Activated naive CD8-positive, alpha-beta T cell treated with anti-CD3 and anti-CD28 coated beads, Interleukin-2, amount 10 ng/mL, durations not matched to agents 7 days and 5 days (primary cell): ENCODE results near the gene UGP2. TPM values are rescaled to one million over a fixed set of nuclear protein-coding genes. Genes with fewer than 3 reads are reported as not detected.

Experiments
- ATAC-seq: fragments of 150-1000 bp; cut with Tn5 transposase; one replicate; pipeline ENCODE4 v1.10.0; 2021; ENCODE audit warnings: low read depth, moderate library complexity
- POLR2A ChIA-PET: fragments of 350-600 bp; sonication (Branson Sonifier 250); formaldehyde crosslinking; loops from one replicate; lab custom pipeline; 2021; ENCODE audit warnings: antibody characterized with exemption; lab: Charles Lee
- DNase-seq: peaks from one replicate; pipeline ENCODE4 v3.0.0; 2021
- H3K27ac Mint-ChIP-seq: one replicate; pipeline ENCODE4 v1.8.0; 2022; ENCODE audit warnings: mild to moderate bottlenecking, mixed read lengths
- H3K27me3 Mint-ChIP-seq: one replicate; pipeline ENCODE4 v1.8.0; 2022; ENCODE audit warnings: mild to moderate bottlenecking, moderate library complexity, mixed read lengths
- H3K36me3 Mint-ChIP-seq: one replicate; pipeline ENCODE4 v1.8.0; 2021; ENCODE audit warnings: mild to moderate bottlenecking, mixed read lengths
- H3K4me1 Mint-ChIP-seq: one replicate; pipeline ENCODE4 v1.8.0; 2021; ENCODE audit warnings: mixed read lengths
- H3K4me3 Mint-ChIP-seq: one replicate; pipeline ENCODE4 v1.8.0; 2022; ENCODE audit warnings: mild to moderate bottlenecking, moderate library complexity, mixed read lengths
- H3K9me3 Mint-ChIP-seq: one replicate; pipeline ENCODE4 v1.8.0; 2021; ENCODE audit warnings: mixed read lengths
- total RNA-seq, 2 experiments: library from RNA; stranded (reverse); gene quantifications; one replicate each; pipeline ENCODE4 v1.2.3, GENCODE V29; 2021

Gene UGP2
- total RNA-seq, 2 experiments from 2014 or later = 127 to 139 TPM

DNA sequence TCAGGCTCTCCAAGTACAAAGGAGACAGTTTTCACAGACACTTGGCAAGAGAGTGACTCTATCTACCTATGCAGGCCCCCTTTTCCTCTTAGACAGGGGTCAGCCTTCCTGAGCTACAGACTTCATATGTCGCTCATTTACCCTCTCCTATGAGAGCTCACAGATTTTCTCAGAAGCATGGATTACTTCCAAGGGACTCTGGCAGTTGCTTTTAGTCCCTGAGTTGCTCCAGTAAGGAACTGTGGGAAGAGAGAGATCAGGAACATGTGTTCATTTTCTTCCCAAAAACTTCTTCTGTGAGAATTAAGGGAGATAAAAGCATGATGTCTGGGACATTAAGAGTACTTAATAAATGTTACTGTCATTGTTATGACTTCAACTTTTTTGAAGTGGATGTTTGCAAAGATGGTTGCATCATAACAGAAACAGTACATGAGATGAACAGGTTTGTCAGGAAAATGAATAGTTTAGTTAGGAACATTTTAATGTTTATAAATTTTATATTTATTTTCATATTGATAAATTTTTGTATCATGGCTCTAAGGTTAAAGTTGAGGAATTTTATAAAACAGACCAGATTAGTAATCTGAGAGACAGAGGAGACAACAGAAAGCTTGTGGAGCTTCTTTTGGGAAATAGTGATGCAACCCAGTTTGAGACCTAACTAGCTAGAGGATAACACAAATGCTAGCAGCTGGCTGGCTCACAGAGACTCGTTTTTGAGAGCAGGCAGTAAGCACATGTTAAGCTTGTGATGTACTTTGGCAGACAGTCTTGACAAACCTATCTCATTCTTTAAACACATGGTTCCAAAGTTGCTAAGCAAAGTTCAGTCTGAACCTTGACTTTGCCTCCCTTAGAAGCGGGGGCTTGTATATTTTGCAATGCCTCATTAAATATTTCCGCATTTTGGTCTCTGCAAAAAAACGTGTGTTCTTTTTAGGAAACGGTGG lies 21.7 kb upstream of the UGP2 start:
- DNase-seq (no peak), ATAC-seq (no peak)
- no peak overlapping the region for H3K4me3 Mint-ChIP-seq
- POLR2A ChIA-PET = interaction anchor here (0.8 kb wide), 1 partner anchor 21 kb away, joined by 3 read pairs; the partner anchor contains the start of gene UGP2
- peaks cover 2% of the 10 kb centered on the region for H3K27me3 Mint-ChIP-seq
- no peak overlapping the region for H3K27ac Mint-ChIP-seq
- H3K4me1 Mint-ChIP-seq = peaks cover 4% of the 10 kb centered on the region
- no peaks in the 10 kb centered on the region for H3K9me3 Mint-ChIP-seq
- peaks cover 4% of the 10 kb centered on the region for H3K36me3 Mint-ChIP-seq

- POLR2A ChIA-PET = no interaction called here
Observed at GRCh38 chr2:63820969-63821368, 20.7 kb upstream of the UGP2 start.

GRCh38 chr2:63821396-63821795 lies 20.3 kb upstream of the UGP2 start:
- Mint-ChIP-seq H3K36me3 (peaks cover 4% of the 10 kb centered on the region), H3K9me3 (no peaks in the 10 kb centered on the region), H3K4me1 (peaks cover 4% of the 10 kb centered on the region), H3K27me3 (peaks cover 2% of the 10 kb centered on the region), H3K4me3 (no peak overlapping the region), H3K27ac (no peak overlapping the region)
- POLR2A ChIA-PET = no interaction called here
- no peak for ATAC-seq
- DNase-seq = no peak

More at GRCh38 chr2:63820969-63821368, 20.7 kb upstream of the UGP2 start:
- Mint-ChIP-seq H3K27ac (no peak overlapping the region), H3K36me3 (peaks cover 4% of the 10 kb centered on the region), H3K27me3 (peaks cover 2% of the 10 kb centered on the region), H3K4me3 (no peak overlapping the region), H3K4me1 (peaks cover 4% of the 10 kb centered on the region), H3K9me3 (no peaks in the 10 kb centered on the region)
- DNase-seq (no peak), ATAC-seq (no peak)

GRCh38 chr2:63822478-63822877 lies 19.2 kb upstream of the UGP2 start:
- DNase-seq = no peak
- POLR2A ChIA-PET = interaction anchor here (0.6 kb wide), 1 partner anchor 234 kb away, joined by 3 read pairs; the partner anchor contains the start of gene WDPCP
- peaks cover 4% of the 10 kb centered on the region for H3K4me1 Mint-ChIP-seq
- H3K27ac Mint-ChIP-seq = no peak overlapping the region
- no peaks in the 10 kb centered on the region for H3K9me3 Mint-ChIP-seq
- H3K4me3 Mint-ChIP-seq = no peak overlapping the region
- peaks cover 4% of the 10 kb centered on the region for H3K36me3 Mint-ChIP-seq
- ATAC-seq = no peak
- peaks cover 4% of the 10 kb centered on the region for H3K27me3 Mint-ChIP-seq

DNA sequence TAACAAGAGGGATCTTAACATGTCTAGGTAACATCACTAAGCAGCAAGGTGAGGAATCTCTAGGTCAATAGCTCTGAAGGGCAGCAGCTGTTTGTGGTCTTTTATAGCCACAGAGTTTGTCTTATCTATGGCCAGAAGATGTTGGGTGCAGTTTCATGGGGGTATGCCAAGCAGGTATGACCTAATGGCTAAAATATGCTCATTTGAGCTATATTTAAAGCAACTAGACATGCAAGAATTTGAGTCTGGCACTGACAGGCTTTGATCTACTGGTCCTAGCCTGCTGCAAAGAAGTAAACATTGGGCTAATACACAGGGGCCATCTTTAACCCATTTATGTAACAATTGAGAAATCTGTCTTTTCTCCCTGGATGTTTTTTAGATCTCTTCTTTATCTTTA lies 13.9 kb upstream of the UGP2 start:
- no peak overlapping the region for H3K27ac Mint-ChIP-seq

GRCh38 chr2:63831176-63831575 lies 10.5 kb upstream of the UGP2 start:
- Mint-ChIP-seq H3K4me3 (no peak overlapping the region), H3K36me3 (peaks cover 2% of the 10 kb centered on the region), H3K27ac (no peak overlapping the region), H3K4me1 (peaks cover 2% of the 10 kb centered on the region), H3K27me3 (peaks cover 7% of the 10 kb centered on the region), H3K9me3 (no peaks in the 10 kb centered on the region)
- ATAC-seq (no peak), DNase-seq (no peak)
- POLR2A ChIA-PET = no interaction called here

More for the DNA sequence above, 13.9 kb upstream of the UGP2 start:
- no peaks in the 10 kb centered on the region for H3K4me1 Mint-ChIP-seq
- peaks cover 7% of the 10 kb centered on the region for H3K27me3 Mint-ChIP-seq
- H3K9me3 Mint-ChIP-seq = no peaks in the 10 kb centered on the region
- no peak overlapping the region for H3K4me3 Mint-ChIP-seq
- POLR2A ChIA-PET = interaction anchor here (0.6 kb wide), 1 partner anchor 14 kb away, joined by 6 read pairs; the partner anchor contains the start of gene UGP2
- DNase-seq = no peak
- no peak for ATAC-seq
- H3K36me3 Mint-ChIP-seq = peaks cover 2% of the 10 kb centered on the region

GRCh38 chr2:63834401-63834800 lies 7.3 kb upstream of the UGP2 start:
- POLR2A ChIA-PET = interaction anchor here (1.1 kb wide), 1 partner anchor 27 kb away, joined by 3 read pairs; no protein-coding TSS in a partner anchor
- DNase-seq (no peak), ATAC-seq (no peak)
- Mint-ChIP-seq H3K4me1 (peaks cover 2% of the 10 kb centered on the region), H3K4me3 (no peak overlapping the region), H3K27ac (no peak overlapping the region), H3K27me3 (peaks cover 2% of the 10 kb centered on the region), H3K36me3 (peaks cover 2% of the 10 kb centered on the region), H3K9me3 (no peaks in the 10 kb centered on the region)

- DNase-seq (no peak), ATAC-seq (no peak)
- H3K27me3 Mint-ChIP-seq = peaks cover 2% of the 10 kb centered on the region
- peaks cover 2% of the 10 kb centered on the region for H3K36me3 Mint-ChIP-seq
- H3K9me3 Mint-ChIP-seq = no peaks in the 10 kb centered on the region
- H3K27ac Mint-ChIP-seq = no peak overlapping the region
- POLR2A ChIA-PET = no interaction called here
- peaks cover 8% of the 10 kb centered on the region for H3K4me1 Mint-ChIP-seq
- no peak overlapping the region for H3K4me3 Mint-ChIP-seq
Observed at GRCh38 chr2:63837036-63837594, 4.6 kb upstream of the UGP2 start.

DNA sequence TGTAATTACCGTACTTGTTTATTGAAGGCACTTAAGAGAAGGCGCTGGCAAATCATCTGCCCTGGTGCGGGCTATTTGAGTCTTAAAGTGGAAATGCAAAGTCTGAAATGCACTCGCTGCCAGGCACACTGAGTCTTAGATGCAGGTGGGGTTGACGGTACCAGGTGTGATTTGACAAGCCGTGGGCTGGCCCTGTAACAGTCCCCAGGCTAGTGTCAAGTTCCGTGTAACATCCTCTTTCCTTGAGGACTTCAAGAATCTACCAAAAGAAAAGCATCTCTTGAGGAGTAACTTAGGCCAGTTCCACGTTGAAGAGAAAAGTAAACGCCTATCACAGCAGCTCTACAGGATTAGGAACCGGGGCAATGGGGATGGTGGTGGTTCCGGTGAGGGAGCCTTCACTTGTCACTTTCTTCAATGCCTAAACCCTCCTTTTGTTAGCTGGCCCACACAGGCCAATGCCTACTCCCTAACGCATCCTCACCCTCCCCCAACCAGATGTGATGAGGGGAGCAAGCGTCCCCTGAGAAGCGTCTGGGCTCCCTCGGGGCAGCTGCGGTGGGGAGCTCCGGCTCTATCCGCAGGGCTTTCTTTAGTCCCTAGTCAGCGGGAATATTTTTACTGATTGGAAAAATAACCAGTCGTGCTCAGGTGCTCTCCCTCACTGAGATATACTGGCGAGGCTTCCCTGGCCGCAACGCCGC lies 1.5 kb upstream of the UGP2 start:
- H3K27ac Mint-ChIP-seq = peak overlapping the region; percentile 98
- no peaks in the 10 kb centered on the region for H3K9me3 Mint-ChIP-seq
- peaks cover 27% of the 10 kb centered on the region for H3K36me3 Mint-ChIP-seq
- DNase-seq = no peak
- H3K27me3 Mint-ChIP-seq = peaks cover 2% of the 10 kb centered on the region
- peak overlapping the region; percentile 95 for H3K4me3 Mint-ChIP-seq
- POLR2A ChIA-PET = interaction anchor here (0.8 to 7.6 kb wide), 11 partner anchors 15 to 1644 kb away, joined by 3 to 286 read pairs (median 4); partner anchors contain the start of genes AFTPH, B3GNT2, MDH1 and RAB1A
- H3K4me1 Mint-ChIP-seq = peaks cover 26% of the 10 kb centered on the region
- ATAC-seq = peak; percentile 14

DNA sequence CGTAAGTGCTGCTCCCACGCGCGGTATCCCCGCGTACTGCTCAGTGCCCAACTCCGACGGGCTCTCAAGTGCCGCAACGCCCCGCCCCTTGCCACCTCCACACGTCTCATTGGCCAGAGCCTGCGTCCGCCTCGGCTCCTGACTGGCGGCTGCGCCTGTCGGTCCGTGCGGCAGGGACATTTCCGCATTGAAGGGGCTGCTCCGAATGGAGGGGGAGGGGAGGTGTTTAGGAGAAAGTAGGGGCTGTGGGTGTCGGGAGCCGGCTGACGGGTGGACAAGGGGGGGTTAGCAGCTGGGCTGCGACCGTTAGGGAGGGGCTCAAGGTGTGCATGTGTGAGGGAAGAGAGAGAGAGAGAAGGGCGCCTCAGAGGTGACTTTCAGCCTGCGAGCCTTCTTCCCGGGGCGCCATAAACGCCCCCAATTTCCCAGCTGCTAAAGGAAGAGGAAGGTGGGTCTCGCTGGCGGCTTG lies 877 bp upstream of the UGP2 start:
- POLR2A ChIA-PET = interaction anchor here (0.6 to 7.6 kb wide), 17 partner anchors 14 to 1645 kb away, joined by 3 to 286 read pairs (median 4); partner anchors contain the start of genes AFTPH, B3GNT2, MDH1 and RAB1A
- no peaks in the 10 kb centered on the region for H3K9me3 Mint-ChIP-seq
- peaks cover 33% of the 10 kb centered on the region for H3K36me3 Mint-ChIP-seq
- H3K4me1 Mint-ChIP-seq = peaks cover 32% of the 10 kb centered on the region
- peak; percentile 90 for ATAC-seq
- peak overlapping the region; percentile 98 for H3K27ac Mint-ChIP-seq
- peak overlapping the region; percentile 95 for H3K4me3 Mint-ChIP-seq
- H3K27me3 Mint-ChIP-seq = peaks cover 2% of the 10 kb centered on the region
- peak; percentile 97 for DNase-seq

DNA sequence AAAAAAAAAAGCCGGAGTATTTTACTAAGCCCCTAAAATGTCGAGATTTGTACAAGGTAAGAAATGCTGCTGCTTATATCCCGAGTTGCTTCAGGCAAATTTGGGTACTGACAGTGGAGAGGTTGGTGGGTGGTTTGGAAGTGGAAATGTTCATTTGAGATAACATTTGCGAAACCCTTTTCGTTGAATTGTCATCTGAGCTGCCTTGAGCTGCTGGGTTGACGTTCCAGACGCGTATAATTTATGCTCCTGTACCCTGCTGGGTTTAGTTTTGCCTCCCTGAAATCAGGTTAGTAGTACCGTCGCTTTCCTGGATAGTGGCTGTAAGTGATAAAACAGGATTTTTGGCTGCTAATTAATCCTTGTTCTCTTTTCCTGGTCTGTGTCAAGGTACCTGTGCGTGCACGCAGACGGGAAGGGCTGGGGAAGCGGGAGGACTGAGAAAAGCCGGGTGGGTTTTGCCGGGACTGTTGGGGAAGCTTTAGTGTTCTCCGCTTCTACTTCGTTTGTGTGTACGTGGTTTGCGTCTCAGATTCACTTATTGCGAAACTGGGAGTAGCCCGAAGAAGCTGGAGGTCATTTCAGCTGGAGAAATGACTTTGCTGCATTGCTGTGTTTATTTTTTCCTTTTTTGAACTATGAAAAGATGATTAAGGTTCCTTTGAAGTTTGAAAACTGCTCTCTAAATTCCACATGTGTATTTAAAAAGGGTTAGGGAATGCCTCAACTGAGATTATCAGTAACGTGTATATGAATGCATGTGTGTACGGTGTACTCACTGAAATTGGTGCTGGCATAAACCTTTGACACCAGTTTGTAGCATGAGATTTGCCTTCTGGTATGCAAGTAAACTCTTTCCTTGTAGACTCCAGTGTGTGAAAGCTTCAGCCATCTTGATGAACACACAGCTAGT lies 709 bp downstream of the UGP2 start:
- no peak for ATAC-seq
- DNase-seq = peak; percentile 37
- peaks cover 37% of the 10 kb centered on the region for H3K4me1 Mint-ChIP-seq
- H3K9me3 Mint-ChIP-seq = peaks cover 6% of the 10 kb centered on the region
- peak overlapping the region; percentile 95 for H3K4me3 Mint-ChIP-seq
- POLR2A ChIA-PET = interaction anchor here (0.6 to 7.6 kb wide), 14 partner anchors 13 to 682 kb away, joined by 3 to 286 read pairs (median 4); partner anchors contain the start of genes AFTPH, MDH1, VPS54 and WDPCP
- peaks cover 47% of the 10 kb centered on the region for H3K36me3 Mint-ChIP-seq
- peaks cover 2% of the 10 kb centered on the region for H3K27me3 Mint-ChIP-seq
- peak overlapping the region; percentile 98 for H3K27ac Mint-ChIP-seq

- H3K9me3 Mint-ChIP-seq = peaks cover 13% of the 10 kb centered on the region
- DNase-seq = no peak
- H3K4me3 Mint-ChIP-seq = peak overlapping the region; percentile 95
- H3K36me3 Mint-ChIP-seq = peaks cover 53% of the 10 kb centered on the region
- peaks cover 2% of the 10 kb centered on the region for H3K27me3 Mint-ChIP-seq
- H3K27ac Mint-ChIP-seq = peak overlapping the region; percentile 98
- no peak for ATAC-seq
- POLR2A ChIA-PET = interaction anchor here (2.3 to 7.6 kb wide), 3 partner anchors 12 to 255 kb away, joined by 13 to 286 read pairs (median 36); partner anchors contain the start of genes MDH1, VPS54 and WDPCP
- H3K4me1 Mint-ChIP-seq = peaks cover 39% of the 10 kb centered on the region
Observed at GRCh38 chr2:63843093-63843492, 1.4 kb downstream of the UGP2 start.
